Mesendoderm (in vitro differentiated cells): Measurements from ENCODE around the gene ANKRD13A.
"Not testable (repeated sequence)": the region's sequence is repeated elsewhere in the genome, so short reads cannot be mapped to it uniquely, and the experiment has no call there.

Source experiments
- DNase-seq: peaks from one replicate; pipeline ENCODE4 v3.0.0; 2013
- H2AK5ac ChIP-seq: 2 replicates; pipeline ENCODE4 v1.6.1; 2013; ENCODE audit warnings: low read length, inconsistent platforms
- H2BK120ac ChIP-seq: 2 replicates; pipeline ENCODE4 v1.6.1; 2013; ENCODE audit warnings: low read depth, mild to moderate bottlenecking, low read length, moderate library complexity, mixed read lengths
- H2BK15ac ChIP-seq: replicated peaks from 2 replicates; pipeline ENCODE4 v1.6.1; 2013; ENCODE audit warnings: low read depth, mild to moderate bottlenecking, moderate library complexity
- H2BK5ac ChIP-seq: 2 replicates; pipeline ENCODE4 v1.6.1; 2013; ENCODE audit warnings: low read length, inconsistent platforms
- H3K18ac ChIP-seq: 2 replicates; pipeline ENCODE4 v1.6.1; 2013; ENCODE audit warnings: mild to moderate bottlenecking, low read length, mixed read lengths
- H3K23ac ChIP-seq: one replicate; pipeline ENCODE4 v1.6.1; 2013; ENCODE audit warnings: low read length
- H3K27ac ChIP-seq: 2 replicates; pipeline ENCODE4 v1.5.1; 2013; ENCODE audit warnings: low read depth, mild to moderate bottlenecking, inconsistent platforms, low read length, moderate library complexity
- H3K27me3 ChIP-seq: 2 replicates; pipeline ENCODE4 v1.6.1; 2013; ENCODE audit warnings: low read length, control low read depth, mild to moderate bottlenecking, inconsistent platforms; ENCODE audit not compliant: insufficient read depth, poor library complexity
- H3K36me3 ChIP-seq: 2 replicates; pipeline ENCODE4 v1.6.1; 2013; ENCODE audit warnings: low read length, inconsistent platforms; ENCODE audit not compliant: control insufficient read depth, insufficient read depth
- H3K4ac ChIP-seq: one replicate; pipeline ENCODE4 v1.6.1; 2013; ENCODE audit warnings: low read depth, mild to moderate bottlenecking, low read length, moderate library complexity
- H3K4me1 ChIP-seq: 2 replicates; pipeline ENCODE4 v1.6.1; 2013; ENCODE audit warnings: low read depth, low read length, inconsistent platforms; ENCODE audit not compliant: control insufficient read depth
- H3K4me2 ChIP-seq: 2 replicates; pipeline ENCODE4 v1.6.1; 2013; ENCODE audit warnings: low read length
- H3K4me3 ChIP-seq: 2 replicates; pipeline ENCODE4 v1.5.1; 2013; ENCODE audit warnings: mild to moderate bottlenecking, low read length
- H3K56ac ChIP-seq: one replicate; pipeline ENCODE4 v1.6.1; 2013; ENCODE audit warnings: low read length
- H3K79me1 ChIP-seq: 2 replicates; pipeline ENCODE4 v1.6.1; 2013; ENCODE audit warnings: low read length, inconsistent platforms
- H3K79me2 ChIP-seq: 2 replicates; pipeline ENCODE4 v1.6.1; 2013; ENCODE audit warnings: mild to moderate bottlenecking, low read length; ENCODE audit not compliant: control insufficient read depth, insufficient read depth
- H3K9ac ChIP-seq: 2 replicates; pipeline ENCODE4 v1.6.1; 2013; ENCODE audit warnings: low read length, inconsistent platforms
- H4K5ac ChIP-seq: one replicate; pipeline ENCODE4 v1.6.1; 2013; ENCODE audit warnings: low read length
- H4K8ac ChIP-seq: one replicate; pipeline ENCODE4 v1.6.1; 2013; ENCODE audit warnings: low read depth, mild to moderate bottlenecking, control low read depth, low read length, moderate library complexity
- WGBS: extraction: QIAGEN DNeasy Blood & Tissue Kit; methylation state at CpG from one replicate; pipeline ENCODE4 v1.1.7; 2013; ENCODE audit warnings: low lambda C conversion rate, missing lambda C conversion rate; ENCODE audit not compliant: insufficient coverage; ENCODE audit errors: extremely low coverage; 5-methylcytosine and 5-hydroxymethylcytosine counted together

Gene ANKRD13A

DNA sequence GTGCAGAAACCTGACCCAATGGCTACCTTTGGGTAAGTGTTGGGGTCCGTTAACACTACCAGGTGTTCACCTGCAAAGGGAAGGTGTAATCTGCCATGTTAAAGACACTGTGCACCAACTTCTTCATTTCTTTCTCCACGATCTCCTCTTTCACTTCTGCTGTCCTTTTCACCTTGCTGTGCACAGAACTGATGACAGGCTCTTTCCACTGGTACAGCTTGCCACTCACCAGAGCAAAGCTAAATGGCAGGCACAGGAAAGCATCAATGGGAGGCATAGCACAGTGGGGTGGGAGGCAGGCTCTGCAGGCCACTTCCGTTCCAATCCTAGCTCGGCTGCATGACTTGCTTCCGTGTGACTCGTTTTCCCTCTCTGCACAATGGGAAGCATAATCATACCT is 51.7 kb downstream of the ANKRD13A start:
- H3K27me3 ChIP-seq, result no peaks in the 10 kb centered on the region
- no peak overlapping the region for H4K8ac ChIP-seq
- H3K23ac ChIP-seq, result no peak overlapping the region
- H3K56ac ChIP-seq, result no peak overlapping the region
- H3K79me2 ChIP-seq, result peaks cover 10% of the 10 kb centered on the region
- H3K79me1 ChIP-seq, result peaks cover 4% of the 10 kb centered on the region
- H3K4me1 ChIP-seq, result no peaks in the 10 kb centered on the region
- no peak overlapping the region for H3K4me3 ChIP-seq
- no peak overlapping the region for H2AK5ac ChIP-seq
- no peaks in the 10 kb centered on the region for H3K36me3 ChIP-seq
- no peak overlapping the region for H3K18ac ChIP-seq
- H2BK5ac ChIP-seq, result no peak overlapping the region
- no peak overlapping the region for H2BK15ac ChIP-seq
- H2BK120ac ChIP-seq, result no peak overlapping the region
- no peak for DNase-seq
- H3K4me2 ChIP-seq, result no peak overlapping the region
- no peak overlapping the region for H3K27ac ChIP-seq
- H3K4ac ChIP-seq, result no peak overlapping the region
- H4K5ac ChIP-seq, result no peak overlapping the region
- H3K9ac ChIP-seq, result no peak overlapping the region
- WGBS, result no CpG with 5 or more reads among the region's 6 CpGs

DNA sequence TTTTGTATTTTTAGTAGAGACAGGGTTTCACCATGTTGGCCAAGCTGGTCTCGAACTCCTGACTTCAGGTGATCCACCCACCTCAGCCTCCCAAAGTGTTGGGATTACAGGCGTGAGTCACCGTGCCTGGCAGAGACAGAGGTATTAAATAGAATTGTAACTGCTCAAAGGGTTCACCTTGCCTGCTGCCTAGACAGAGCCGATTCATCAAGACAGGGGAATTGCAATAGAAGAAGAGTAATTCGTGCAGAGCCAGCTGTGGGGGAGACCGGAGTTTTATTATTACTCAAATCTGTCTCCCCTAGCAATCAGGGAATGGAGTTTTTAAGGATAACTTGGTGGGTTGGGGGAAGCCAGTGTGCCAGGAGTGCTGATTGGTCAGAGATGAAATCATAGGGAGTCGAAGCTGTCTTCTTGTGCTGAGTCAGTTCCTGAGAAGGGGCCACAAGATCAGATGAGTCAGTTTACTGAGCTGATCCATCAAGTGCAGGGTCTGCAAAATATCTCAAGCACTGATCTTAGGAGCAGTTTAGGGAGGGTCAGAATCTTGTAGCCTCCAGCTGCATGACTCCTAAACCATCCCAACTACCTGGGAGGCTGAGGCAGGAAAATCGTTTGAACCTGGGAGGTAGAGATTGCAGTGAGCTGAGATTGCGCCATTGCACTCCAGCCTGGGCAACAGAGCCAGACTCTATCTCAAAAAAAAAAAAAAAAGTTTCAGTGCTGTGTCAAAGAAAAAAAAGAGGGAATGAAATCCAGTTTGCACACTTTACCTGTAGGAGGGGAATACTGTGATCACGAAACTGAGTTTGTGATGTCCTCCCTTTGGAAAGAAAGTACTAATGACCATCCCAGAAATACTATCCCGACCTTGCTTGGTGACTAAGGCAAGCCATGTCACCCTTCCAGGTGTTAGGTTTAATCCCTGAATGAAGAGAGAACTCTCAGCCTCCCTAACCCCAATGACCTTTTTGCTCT is 56.4 kb downstream of the ANKRD13A start:
- not testable (repeated sequence) for H3K79me2 ChIP-seq, H3K18ac ChIP-seq, H3K56ac ChIP-seq, H3K4me3 ChIP-seq, H4K5ac ChIP-seq, H3K9ac ChIP-seq, H3K79me1 ChIP-seq, H3K27ac ChIP-seq, H3K36me3 ChIP-seq, H3K4me2 ChIP-seq, H3K4me1 ChIP-seq, H3K4ac ChIP-seq, H2BK5ac ChIP-seq, H2BK120ac ChIP-seq, H2BK15ac ChIP-seq, H4K8ac ChIP-seq, H3K23ac ChIP-seq, H2AK5ac ChIP-seq, H3K27me3 ChIP-seq
- peak; percentile 69 for DNase-seq
- WGBS, result no CpG with 5 or more reads among the region's 11 CpGs

DNA sequence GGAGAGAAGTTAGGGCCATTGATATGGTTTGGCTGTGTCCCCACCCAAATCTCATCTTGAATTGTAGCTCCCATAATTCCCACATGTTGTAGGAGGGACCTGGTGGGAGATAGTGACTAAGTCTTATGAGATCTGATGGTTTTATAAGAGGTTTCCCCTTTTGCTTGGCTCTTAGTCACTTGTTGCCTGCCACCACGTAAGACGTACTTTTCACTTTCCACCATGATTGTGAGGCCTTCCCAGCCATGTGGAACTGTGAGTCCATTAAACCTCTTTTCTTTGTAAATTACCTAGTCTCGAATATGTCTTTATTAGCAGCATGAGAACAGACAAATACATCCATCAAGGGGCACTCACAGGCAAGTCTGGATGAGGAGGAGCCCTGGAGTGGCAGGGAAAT is 57.4 kb downstream of the ANKRD13A start:
- H3K4me3 ChIP-seq, H3K56ac ChIP-seq, H3K79me2 ChIP-seq, H3K4me1 ChIP-seq, DNase-seq, H3K79me1 ChIP-seq, H2BK15ac ChIP-seq, H3K9ac ChIP-seq, H3K27me3 ChIP-seq, H3K4me2 ChIP-seq, H3K23ac ChIP-seq, H3K18ac ChIP-seq, H4K5ac ChIP-seq, H3K36me3 ChIP-seq, H2BK5ac ChIP-seq, H2AK5ac ChIP-seq, H2BK120ac ChIP-seq, H4K8ac ChIP-seq, H3K27ac ChIP-seq, H3K4ac ChIP-seq: not testable (repeated sequence)
- no CpG with 5 or more reads among the region's 3 CpGs for WGBS

DNA sequence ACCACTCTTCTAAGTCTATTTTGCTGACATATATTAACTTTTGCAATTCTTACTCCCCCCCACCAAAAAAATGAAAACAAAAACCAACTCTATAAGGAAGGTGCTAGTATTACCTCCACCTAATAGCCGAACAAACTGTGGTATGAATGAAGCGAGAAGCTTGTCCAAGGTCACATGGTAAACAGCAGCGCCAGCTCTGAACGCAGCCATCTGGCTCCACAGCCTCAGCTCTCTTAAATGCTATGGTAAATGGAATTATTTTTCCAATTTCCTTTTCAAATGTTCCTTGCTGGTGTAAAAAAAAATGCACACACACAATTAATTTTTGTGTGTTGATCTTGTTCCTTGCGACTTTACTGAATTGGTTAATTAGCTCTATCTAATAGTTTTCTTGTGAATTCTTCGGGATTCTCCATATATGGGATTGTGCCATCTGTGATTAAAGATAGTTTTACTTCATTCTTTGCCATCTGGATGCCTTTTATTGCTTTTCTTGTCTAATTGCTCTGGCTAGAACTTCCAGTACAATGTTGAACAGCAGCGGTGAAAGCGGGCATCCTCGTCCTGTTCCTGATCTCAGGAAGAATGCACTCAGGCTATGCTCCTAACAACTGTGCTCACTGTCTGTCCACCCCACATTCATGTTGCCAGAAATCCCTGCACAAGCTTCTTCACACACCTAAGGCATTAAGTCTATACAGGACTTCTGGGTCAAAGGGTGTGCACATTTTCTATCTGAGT is 59.8 kb downstream of the ANKRD13A start:
- Histone ChIP-seq H4K8ac (no peak overlapping the region), H3K18ac (no peak overlapping the region), H2BK5ac (no peak overlapping the region), H3K79me1 (no peaks in the 10 kb centered on the region), H3K23ac (no peak overlapping the region), H3K36me3 (no peaks in the 10 kb centered on the region), H2AK5ac (no peak overlapping the region), H3K4ac (no peak overlapping the region), H2BK120ac (no peak overlapping the region), H3K4me1 (no peaks in the 10 kb centered on the region), H3K56ac (no peak overlapping the region), H3K27ac (no peak overlapping the region), H3K79me2 (no peaks in the 10 kb centered on the region), H4K5ac (no peak overlapping the region), H3K27me3 (no peaks in the 10 kb centered on the region), H2BK15ac (no peak overlapping the region), H3K4me3 (no peak overlapping the region), H3K9ac (no peak overlapping the region), H3K4me2 (no peak overlapping the region)
- no CpG with 5 or more reads among the region's 9 CpGs for WGBS
- DNase-seq, result no peak

DNA sequence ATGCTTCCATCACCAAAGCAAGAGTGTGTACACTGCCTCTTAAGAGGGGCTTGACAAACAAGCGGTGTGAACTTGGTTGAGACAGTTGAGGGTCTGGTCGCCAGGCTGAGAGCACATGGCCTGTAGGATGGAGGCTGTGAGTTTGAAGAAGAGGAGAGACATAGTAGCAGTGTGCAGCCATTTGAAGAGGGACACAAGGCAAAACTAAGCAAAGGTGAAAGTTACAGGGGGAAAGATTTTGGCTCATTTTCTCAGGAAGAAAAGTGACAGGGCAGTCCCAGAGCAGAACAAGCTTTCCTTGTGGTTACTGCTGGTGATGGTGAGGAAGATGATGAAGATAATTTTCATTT is 60.4 kb downstream of the ANKRD13A start:
- H3K4me3 ChIP-seq, result no peak overlapping the region
- no peak for DNase-seq
- H3K79me1 ChIP-seq, result no peaks in the 10 kb centered on the region
- no peaks in the 10 kb centered on the region for H3K36me3 ChIP-seq
- H3K9ac ChIP-seq, result no peak overlapping the region
- no peak overlapping the region for H2BK120ac ChIP-seq
- H3K4ac ChIP-seq, result no peak overlapping the region
- H3K79me2 ChIP-seq, result no peaks in the 10 kb centered on the region
- H4K8ac ChIP-seq, result no peak overlapping the region
- no peak overlapping the region for H3K56ac ChIP-seq
- no peak overlapping the region for H2AK5ac ChIP-seq
- no peak overlapping the region for H4K5ac ChIP-seq
- H3K4me1 ChIP-seq, result no peaks in the 10 kb centered on the region
- no peak overlapping the region for H3K23ac ChIP-seq
- WGBS, result no CpG with 5 or more reads among the region's 2 CpGs
- no peak overlapping the region for H3K4me2 ChIP-seq
- H2BK15ac ChIP-seq, result no peak overlapping the region
- no peaks in the 10 kb centered on the region for H3K27me3 ChIP-seq
- no peak overlapping the region for H2BK5ac ChIP-seq
- H3K27ac ChIP-seq, result no peak overlapping the region
- H3K18ac ChIP-seq, result no peak overlapping the region
